Gastrocnemius medialis (tissue), 4 donors: Measurements from ENCODE around the gene DIPK1B. TPM values are rescaled to one million over a fixed set of nuclear protein-coding genes. Genes with fewer than 3 reads are reported as not detected.

Experiments used
- ATAC-seq, 2 donors: fragments of 150-250 bp; one replicate each; pipeline ENCODE4 v1.9.1; 2016
- DNase-seq, 2 donors: peaks; one replicate each; pipeline ENCODE4 v3.0.0-alpha.2; 2019
- H3K27ac ChIP-seq, 4 donors: fragments of 200-600 bp; sonication (generic); 1 replicate in 1 of 4; 2 replicates in 3 of 4; pipeline ENCODE4 v1.5.1; 2016 to 2018; ENCODE audit warnings: mild to moderate bottlenecking in 2 of 4, moderate library complexity in 1 of 4
- H3K27me3 ChIP-seq, 3 donors: fragments of 200-600 bp; sonication (generic) in 2 of 3; 1 replicate in 1 of 3; 2 replicates in 2 of 3; pipeline versions ENCODE4 v1.5.1 to v1.6.0; 2016 to 2019; ENCODE audit warnings: mild to moderate bottlenecking in 1 of 3, moderate library complexity in 1 of 3
- H3K36me3 ChIP-seq, 2 donors: fragments of 200-600 bp; sonication (generic) in 1 of 2; one replicate each; pipeline ENCODE4 v1.5.1; 2017 to 2018
- H3K4me1 ChIP-seq, 2 donors: fragments of 200-600 bp; sonication (generic) in 1 of 2; one replicate each; pipeline ENCODE4 v1.5.1; 2016 to 2017; ENCODE audit warnings: mild to moderate bottlenecking in 2 of 2
- H3K4me3 ChIP-seq, 4 donors: fragments of 200-600 bp; sonication (generic) in 3 of 4; 1 replicate in 1 of 4; 2 replicates in 3 of 4; pipeline ENCODE4 v1.5.1; 2016 to 2019; ENCODE audit warnings: mild to moderate bottlenecking in 2 of 4
- H3K9me3 ChIP-seq, 3 donors: fragments of 200-600 bp; sonication (generic) in 2 of 3; 1 replicate in 1 of 3; 2 replicates in 2 of 3; pipeline ENCODE4 v1.5.1; 2016 to 2019
- CTCF ChIP-seq, 5 experiments: fragments of 450-650 bp in 3 of 5; fragments of 200-600 bp in 2 of 5; sonication (generic) in 2 of 5; IDR thresholded peaks in 4 of 5; conservative IDR thresholded peaks in 1 of 5; 1 replicate in 4 of 5; 2 replicates in 1 of 5; pipeline ENCODE4 v1.5.1; 2016 to 2019; ENCODE audit warnings: antibody characterized with exemption in 5 of 5, mild to moderate bottlenecking in 3 of 5, moderate library complexity in 3 of 5
- POLR2A ChIP-seq, 2 donors: fragments of 450-650 bp; IDR thresholded peaks; one replicate each; pipeline ENCODE4 v1.6.1; 2017; ENCODE audit warnings: antibody characterized with exemption in 2 of 2, mild to moderate bottlenecking in 2 of 2, moderate library complexity in 2 of 2
- in situ Hi-C, 4 donors: fragments of 200-750 bp; cut with MboI; loops; one replicate each; pipeline versions ENCODE4 v1.15.0 to v1.8.0; 2017; ENCODE audit warnings: low sequenced_read_pairs in 4 of 4
- intact Hi-C: fragments of 100-400 bp; cut with DNase I; formaldehyde crosslinking; loops from one replicate; pipeline ENCODE4 v1.15.1; 2023; ENCODE audit warnings: low total_unique reads
- total RNA-seq, 4 donors: library from RNA; depleted of rRNA; stranded (reverse); fragments of >200 nt; gene quantifications; one replicate each; pipeline versions ENCODE4 v1.1.0 to v1.2.3, GENCODE V29; 2016

The DIPK1B gene
- total RNA-seq, 4 donors from 2014 or later: 1.8 to 4.6 (median 3.8) TPM

DNA sequence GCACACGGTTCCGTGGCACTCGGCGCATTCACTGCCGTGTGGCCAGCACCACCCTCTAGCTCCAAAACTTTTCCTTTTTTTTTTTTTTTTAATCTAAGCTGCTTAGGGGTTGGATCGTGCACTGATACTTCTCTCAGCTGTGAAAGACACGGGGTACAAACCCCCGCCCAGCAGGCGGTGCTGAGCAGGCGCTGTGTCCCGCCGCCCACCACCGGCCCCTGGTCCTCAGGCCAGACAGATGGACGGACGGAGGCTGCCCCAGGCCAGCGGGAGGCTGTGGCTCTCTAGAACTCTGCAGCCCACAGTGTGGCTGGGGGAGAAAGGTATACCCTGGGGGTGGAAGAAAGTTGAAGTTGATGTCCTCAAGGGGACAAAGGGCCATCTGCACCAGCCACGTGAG lies 31.3 kb upstream of the DIPK1B start:
- Histone ChIP-seq H3K27ac (no peak overlapping the region), H3K4me3 (no peak overlapping the region), H3K27me3 (no peaks in the 10 kb centered on the region), H3K36me3 (peaks cover 0 to 4% of the 10 kb centered on the region in 2 donors), H3K4me1 (peaks cover 28 to 36% of the 10 kb centered on the region in 2 donors), H3K9me3 (no peaks in the 10 kb centered on the region)
- TF ChIP-seq POLR2A (IDR thresholded peaks at IDR 0.05) (no peak), CTCF (IDR thresholded peaks at IDR 0.05 in 4 of 5, conservative IDR thresholded peaks at IDR 0.05 in 1 of 5) (no peak)
- ATAC-seq: no peak
- intact Hi-C loops: no loop called here
- in situ Hi-C loops: no loop called here
- no peak for DNase-seq

- H3K4me3 ChIP-seq: no peak overlapping the region
- intact Hi-C loops: no loop called here
- ATAC-seq (no peak), DNase-seq (no peak)
- no peaks in the 10 kb centered on the region for H3K27me3 ChIP-seq
- H3K27ac ChIP-seq: no peak overlapping the region
- in situ Hi-C loops: no loop called here
- peaks cover 31 to 43% of the 10 kb centered on the region in 2 donors for H3K4me1 ChIP-seq
- no peak for TF ChIP-seq POLR2A (IDR thresholded peaks at IDR 0.05)
- TF ChIP-seq CTCF (IDR thresholded peaks at IDR 0.05 in 4 of 5, conservative IDR thresholded peaks at IDR 0.05 in 1 of 5): no peak
- H3K9me3 ChIP-seq: no peaks in the 10 kb centered on the region
- H3K36me3 ChIP-seq: no peaks in the 10 kb centered on the region
Measured at GRCh38 chr9:136681945-136682699, 30.2 kb upstream of the DIPK1B start.

DNA sequence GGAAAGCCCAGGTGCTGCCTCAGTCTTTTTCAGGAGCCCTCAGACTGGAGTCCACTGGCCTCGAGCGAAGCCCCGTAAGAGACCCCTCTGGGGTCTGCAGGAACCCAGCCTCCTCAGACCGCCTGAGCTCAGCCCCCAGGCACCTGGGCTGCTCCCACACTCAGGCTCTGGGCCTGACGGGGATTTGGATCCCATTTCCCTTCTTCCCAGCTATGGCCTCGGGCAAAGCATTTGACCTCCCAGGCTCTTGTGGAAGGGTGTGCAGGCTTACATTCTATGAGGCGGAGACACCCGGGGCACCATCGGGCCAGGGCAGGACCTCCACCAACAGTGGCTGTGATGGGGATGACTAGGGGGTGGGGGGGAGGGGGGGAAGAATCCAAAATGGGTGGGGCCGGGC lies 29.7 kb upstream of the DIPK1B start:
- Histone ChIP-seq H3K9me3 (no peaks in the 10 kb centered on the region), H3K4me3 (no peak overlapping the region), H3K27me3 (no peaks in the 10 kb centered on the region), H3K36me3 (no peaks in the 10 kb centered on the region), H3K27ac (no peak overlapping the region), H3K4me1 (peaks cover 31 to 46% of the 10 kb centered on the region in 2 donors)
- intact Hi-C loops: no loop called here
- no peak for DNase-seq
- in situ Hi-C loops: no loop called here
- no peak for ATAC-seq
- TF ChIP-seq CTCF (IDR thresholded peaks at IDR 0.05 in 4 of 5, conservative IDR thresholded peaks at IDR 0.05 in 1 of 5) (no peak), POLR2A (IDR thresholded peaks at IDR 0.05) (no peak)

DNA sequence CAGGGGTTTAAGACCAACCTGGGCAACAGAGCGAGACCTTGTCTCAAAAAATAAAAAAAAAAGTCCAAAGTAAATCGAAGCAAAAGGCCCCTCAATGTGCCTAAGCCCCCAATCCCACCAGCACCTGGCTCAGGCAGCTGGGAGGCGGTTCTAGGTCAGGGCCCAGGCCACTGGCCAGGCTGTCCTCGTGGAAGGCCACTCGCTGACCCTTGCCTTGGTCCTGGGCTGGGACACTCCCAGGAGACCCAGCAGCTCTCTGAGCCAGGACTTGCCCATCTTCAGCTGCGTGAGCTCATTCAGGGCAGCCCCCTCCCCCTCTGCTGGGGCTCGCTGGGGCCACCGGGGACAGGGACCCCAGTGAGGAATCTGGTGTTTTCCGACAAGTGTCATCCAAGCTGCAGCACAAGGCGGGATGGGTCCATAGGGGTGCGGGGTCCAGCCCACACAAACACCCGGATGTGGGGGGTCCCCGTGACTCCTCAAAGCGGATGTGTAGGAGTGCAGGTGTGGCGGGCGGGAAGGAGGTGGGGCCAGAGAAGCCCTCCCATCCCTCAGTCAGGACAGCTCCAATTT lies 29.1 kb upstream of the DIPK1B start:
- Histone ChIP-seq H3K4me3 (no peak overlapping the region), H3K9me3 (no peaks in the 10 kb centered on the region), H3K36me3 (no peaks in the 10 kb centered on the region), H3K27ac (no peak overlapping the region), H3K4me1 (peaks cover 31 to 51% of the 10 kb centered on the region in 2 donors), H3K27me3 (no peaks in the 10 kb centered on the region)
- in situ Hi-C loops: no loop called here
- no peak for ATAC-seq
- intact Hi-C loops: no loop called here
- DNase-seq: no peak
- no peak for TF ChIP-seq CTCF (IDR thresholded peaks at IDR 0.05 in 4 of 5, conservative IDR thresholded peaks at IDR 0.05 in 1 of 5)
- no peak for TF ChIP-seq POLR2A (IDR thresholded peaks at IDR 0.05)
